GM19468 (cell line): ENCODE results near the gene CDH23.

Experiments used
- ATAC-seq: cut with Tn5 transposase; IDR thresholded peaks from one replicate; pipeline ENCODE4 v1.9.1; 2021; ENCODE audit warnings: mild to moderate bottlenecking, moderate library complexity, moderate number of reproducible peaks; ENCODE audit not compliant: unreplicated experiment; ENCODE audit errors: extremely low read depth

Gene CDH23

DNA sequence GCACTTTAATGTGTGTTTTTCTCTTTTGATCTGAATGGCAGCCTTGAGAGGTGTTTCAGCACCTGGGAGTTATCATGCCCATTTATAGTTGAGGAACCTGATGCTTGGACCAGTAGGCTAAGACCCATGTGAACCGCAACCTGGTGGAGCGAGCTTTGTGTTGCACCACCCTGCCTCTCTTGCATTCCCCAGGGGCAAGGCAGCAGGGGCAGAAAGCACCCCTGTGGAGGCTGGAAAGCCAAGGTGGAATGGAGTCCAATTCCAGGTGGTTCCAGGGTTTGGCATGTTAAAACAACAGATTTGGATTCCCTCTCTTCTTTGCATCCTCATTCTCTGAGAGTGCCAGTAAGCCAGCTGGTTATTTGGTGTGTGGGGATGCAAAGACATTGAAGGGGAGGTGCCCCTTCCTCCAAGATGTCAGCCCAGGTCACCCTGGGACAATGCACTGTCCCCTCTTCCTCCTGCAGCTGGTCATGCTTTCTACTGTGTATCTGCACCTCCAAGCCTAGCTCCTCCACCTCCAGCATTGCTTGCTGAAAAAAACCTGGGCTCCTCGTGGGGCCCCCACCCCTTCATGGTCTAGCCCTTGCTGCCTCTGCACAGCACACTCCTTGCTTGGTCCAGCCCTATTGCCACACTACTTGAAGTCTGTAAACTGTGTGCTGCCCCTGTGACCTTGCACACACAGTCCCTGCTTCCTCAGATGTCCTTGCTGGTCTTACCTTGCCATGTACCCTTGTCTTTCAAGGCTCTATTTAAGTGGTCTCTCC lies 5.6 kb upstream of the CDH23 start:
- ATAC-seq, result no peak

DNA sequence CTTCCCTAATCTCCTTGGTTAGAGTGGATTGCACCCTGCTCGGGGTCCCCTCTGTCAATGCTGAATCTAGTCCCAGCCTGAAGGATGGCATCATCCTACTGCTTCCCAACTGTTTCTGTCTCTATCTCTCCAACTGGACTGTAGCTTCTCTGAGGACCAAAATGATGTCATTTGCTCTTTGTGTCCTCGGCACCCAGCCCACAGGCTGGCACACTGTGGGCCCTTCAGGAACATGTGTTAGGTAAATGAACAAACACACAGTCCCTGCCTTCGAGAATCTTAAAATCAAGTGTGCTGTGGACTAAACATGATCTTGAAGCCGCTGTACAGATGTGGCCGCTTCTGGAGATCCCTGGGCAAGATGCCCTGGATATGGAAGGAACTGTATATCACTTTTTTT lies 5.0 kb upstream of the CDH23 start:
- no peak for ATAC-seq

DNA sequence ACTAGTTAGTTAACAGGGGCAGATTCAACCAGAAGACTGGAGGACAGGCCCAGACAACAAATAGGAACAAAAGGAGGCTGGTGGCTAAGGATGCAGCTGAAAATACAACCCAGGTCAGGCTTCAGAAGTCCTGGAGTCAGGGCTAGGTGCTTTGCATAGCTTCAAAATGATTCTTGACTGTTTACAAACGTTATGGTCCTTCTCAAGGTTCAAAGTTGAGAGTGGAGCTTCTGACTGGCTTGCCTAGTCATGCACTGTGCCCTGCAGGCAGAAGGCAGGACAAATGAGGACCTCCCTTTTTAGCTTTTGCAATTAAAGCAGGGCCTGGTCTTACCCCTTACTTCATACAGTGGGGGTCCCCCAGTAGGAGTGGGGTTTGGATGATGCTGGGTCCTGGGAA lies 4.4 kb upstream of the CDH23 start:
- ATAC-seq, result no peak

DNA sequence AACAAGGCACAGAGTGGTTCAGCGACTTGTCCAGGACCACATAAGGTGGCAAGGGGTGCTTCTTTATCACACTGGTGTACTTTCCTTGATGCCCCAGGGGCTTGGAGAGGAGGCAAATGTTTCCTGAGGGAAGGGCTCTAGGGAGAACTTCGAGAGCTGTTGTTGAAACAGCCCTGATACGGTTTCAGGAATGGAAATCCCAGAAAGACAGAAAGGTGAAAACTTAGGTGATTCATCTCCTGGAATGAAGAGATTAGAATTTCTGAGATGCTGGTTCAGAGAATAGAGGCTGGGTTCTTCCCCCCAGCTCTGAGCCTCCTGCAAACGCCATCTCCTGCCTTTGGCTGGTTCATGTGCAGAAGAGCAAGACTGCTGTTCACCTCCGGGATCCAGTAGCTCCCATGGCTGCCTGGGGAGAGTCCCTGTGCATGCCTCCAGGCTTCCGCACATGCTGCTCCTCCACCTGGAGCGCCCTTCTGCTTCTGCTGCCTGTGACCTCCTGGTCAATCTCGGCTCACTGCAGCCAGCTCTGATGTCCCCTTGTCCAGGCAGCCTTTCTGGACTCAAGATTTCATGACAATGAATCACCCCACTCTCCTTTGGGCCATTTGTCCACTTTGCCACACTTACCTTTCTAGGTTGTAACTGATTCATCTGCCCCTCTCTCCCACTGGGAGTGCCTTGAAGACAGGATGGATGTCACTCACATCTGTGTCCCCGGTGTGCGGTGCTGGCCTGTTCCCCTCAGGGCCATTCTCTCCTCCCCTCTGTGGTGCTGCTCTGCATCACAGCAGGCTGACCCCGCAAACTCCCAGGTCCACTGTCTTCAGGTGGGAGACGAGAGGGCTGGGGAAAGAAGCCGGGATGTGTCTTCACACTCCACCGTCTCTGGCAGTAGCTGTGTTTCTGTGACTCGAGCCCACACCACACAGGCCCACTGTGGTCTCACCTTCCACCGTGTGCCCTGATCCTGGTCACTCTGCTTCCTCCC lies 3.6 kb upstream of the CDH23 start:
- ATAC-seq, result no peak

DNA sequence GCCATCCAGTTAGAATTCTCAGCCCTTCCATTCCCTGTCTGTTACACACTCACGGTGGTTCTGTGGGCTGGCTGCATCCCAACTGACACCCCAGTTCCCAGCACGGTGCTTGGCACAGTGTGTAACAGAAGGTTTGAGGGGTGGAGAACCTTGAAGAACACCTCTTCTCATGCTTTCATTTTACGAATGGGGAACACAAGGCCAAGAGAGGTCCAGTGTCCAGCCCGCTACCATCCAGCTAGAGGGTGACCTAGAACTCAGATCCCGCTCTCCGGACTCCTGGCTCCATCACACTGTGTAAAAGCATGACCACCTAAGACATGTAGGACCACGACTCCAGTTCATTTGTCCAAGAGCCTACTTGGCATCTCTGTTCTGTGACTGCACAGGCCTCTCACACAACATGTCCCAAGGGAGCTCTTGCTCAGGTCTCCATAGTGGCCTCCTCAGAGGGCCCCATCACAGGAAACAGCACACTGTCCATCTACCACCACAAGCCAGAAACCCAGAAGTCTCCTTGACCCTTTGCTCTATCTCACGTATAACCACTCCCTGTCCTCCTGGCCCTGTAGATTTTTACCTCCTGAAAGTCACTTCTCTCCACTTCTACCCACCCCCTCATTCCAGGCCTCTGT lies 2.8 kb upstream of the CDH23 start:
- ATAC-seq, result no peak

DNA sequence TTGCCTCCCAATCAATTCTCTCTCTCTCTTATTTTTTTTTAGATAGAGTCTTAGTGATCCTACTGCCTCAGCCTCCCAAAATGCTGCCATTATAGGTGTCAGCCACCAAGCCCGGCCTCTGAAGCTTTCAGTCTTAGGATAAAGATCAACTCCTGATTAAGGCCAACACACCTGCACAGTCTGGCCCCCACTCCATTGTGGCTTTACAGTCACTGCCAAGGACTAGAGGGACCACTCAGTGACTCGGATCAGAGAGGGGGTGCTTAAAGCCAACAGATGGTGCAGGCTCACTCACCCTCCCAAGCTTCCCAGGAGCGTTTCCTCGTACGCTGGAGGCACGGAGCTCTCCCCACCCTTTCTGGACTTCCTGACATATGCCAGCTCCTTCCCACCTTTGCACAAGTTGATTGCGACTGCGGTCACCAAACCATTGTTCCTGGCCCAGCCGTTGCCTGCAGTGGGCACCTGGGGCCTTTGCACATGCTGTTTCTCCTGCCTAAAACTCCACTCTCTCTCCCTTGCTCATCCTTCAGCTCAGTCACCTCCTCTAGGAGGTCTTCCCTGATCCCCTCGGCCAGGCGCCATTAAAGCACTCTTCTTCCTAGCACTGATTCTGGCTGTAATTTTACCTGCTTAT lies 1.7 kb upstream of the CDH23 start:
- ATAC-seq, result no peak

DNA sequence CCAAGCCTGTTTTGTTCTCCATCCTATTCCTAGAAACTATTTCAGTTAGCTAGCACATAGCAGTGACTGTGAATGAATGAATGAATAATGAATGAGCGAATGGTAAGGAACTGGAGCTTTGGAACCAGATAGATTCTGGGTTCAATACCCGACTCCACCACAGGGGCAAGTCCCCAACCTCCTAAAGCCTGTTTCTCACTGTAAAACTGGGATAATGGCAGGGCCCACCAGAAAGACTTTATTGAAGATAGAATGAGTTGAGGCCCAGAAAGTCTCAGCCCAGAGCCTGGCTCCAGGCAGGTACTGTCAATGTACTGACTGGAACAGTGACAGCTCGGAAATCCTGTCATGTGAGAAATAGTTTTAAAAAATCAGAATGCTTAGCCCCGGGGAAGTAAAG lies 1.1 kb upstream of the CDH23 start:
- no peak for ATAC-seq

DNA sequence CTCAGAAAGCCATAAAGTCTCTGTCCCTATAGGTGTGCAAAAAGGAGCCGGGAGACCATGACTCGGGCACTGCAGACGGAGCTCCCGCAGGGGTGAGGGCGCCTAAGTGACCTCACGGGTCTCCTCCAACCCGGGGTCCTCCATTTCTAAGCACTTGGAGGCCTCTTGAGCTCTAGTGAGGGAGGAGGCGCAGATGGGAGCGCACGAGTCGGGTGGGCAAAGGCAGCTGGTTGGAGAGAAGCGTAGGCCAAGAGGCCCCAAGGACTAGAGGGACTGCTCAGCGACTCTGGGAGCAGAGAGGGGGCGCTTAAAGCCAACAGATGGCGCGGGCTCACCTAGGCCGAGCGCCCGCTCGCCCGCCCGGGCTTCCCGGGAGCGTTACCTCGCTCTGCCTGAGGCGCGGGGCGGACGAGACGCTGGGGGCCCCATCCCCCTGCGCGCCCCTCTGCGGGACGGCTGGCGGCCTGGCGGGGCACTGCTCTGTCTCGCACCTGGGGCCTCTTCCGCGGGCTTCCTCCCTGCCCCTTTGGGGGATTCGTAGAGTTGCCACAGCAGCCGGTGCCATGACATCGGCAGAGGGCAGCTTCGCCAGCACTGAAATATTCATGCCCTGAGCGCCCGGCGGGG lies 523 bp upstream of the CDH23 start:
- no peak for ATAC-seq

DNA sequence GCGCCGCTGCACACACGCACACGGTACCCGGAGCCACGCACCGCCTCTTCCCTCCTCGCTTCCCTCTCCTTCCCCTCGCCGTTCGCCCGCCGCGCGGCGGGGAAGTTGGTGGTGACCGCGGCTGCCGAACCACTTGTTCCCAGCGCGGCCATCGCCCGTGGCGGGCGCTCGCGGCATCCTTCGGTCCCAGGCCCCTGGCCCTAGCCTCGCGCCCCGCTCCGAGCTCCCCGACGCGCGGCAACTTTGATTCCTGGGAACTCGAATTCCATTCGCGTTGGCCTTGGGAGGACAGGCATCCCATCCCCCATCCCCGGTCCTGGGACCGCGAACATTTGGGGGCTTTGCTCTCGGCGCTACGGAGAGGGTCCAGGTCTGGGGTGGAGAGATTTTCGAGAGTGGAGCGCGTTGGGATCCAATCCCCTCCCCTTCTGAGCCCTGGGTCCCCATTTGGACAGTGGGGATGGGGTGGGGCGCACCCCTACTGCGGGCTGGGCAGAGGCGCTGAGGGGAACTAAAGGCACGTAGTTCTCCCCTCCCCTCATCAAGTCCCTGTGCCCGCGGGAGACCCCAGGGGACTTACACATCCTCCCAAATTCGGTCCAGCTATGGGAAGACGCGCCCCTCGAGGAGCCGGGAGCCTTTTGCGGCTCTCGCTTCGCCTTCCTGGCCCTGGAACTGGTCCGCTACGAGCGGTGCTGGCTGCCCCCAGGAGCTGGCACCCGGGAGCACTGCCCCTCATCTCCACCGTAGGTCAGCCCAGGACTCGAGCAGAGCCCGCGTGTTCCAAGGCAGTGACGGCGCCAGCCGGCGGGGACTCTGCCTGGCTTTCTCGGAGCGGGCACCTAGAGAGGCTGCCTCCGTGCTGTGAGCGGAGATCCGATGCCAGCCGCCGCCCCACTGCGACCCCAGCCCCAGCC lies 834 bp downstream of the CDH23 start:
- ATAC-seq, result no peak

DNA sequence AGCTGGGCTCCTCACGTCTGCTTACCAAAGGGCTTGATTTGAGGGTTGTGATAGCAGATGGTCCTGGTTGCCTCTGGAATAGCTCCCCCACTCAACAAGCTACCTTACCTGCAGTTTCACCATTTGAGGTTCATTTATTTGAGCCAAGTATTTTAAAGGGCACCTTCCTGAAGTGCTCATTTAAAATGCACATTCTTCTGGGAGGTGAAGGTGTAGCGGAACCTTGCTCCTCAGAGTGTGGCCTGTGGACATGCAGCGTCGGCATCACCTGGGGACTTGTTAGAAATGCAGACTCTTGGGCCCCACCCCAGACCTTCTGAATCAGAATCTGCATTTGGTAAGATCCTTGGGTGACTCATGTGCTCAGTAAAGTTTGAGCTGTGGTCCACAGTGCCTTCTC lies 2.3 kb downstream of the CDH23 start:
- ATAC-seq, result no peak

DNA sequence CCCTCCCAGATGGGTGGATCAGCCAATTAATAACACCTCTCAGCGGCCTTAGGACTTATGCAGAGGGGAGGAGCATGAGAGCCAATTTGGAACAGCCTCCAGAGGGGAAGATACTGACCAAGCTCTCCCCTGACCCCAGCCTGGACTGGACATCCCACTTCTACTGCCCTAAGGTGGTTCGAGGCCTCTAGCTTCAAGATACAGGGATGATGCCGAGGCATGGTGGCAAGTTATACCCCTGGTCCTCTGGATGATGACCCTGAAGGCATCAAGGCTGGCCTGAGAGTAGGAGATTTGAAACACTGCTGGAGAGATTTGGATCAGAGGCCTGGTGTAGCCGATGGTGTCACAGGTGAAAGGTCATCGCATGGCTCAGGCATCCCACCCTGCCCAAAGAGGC lies 3.2 kb downstream of the CDH23 start:
- ATAC-seq, result no peak

DNA sequence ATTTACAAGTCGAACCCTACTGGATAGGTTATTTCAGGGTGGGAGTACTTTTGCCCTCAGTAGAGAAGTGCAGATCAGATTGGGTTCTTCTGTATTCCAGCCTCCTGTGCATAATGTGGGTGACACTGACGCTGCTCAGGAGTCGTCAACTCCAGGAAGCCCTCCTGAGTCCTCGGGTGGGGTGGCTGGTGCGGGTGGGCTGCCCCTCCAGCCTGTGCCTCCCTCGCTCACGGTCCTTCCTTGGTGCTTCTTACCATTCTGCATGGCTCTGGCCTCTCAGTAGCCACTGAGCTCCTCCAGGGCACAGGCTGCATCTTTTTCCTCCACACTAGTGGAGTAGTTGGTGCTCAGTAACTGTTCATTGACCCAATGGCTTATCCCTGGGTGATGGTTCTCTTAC lies 4.3 kb downstream of the CDH23 start:
- no peak for ATAC-seq

DNA sequence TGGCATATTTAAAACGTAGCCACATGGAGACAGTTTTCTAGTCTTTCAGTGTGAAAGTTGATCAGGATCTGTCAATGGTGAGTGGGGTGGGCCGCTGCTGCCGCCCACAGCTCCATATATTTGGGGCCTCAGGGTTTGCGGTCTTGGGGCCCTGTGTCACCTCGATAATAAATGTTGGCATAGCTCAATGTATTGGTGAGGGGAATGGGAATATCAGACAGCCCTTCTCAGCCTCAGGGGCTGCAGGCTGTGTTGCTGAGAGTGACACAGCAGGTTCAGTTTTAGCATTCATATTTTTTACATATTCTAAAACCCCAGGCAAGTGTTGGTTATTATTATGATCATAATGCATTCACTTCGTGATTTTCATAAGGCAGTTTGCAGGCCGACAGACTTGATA lies 5.3 kb downstream of the CDH23 start:
- no peak for ATAC-seq

DNA sequence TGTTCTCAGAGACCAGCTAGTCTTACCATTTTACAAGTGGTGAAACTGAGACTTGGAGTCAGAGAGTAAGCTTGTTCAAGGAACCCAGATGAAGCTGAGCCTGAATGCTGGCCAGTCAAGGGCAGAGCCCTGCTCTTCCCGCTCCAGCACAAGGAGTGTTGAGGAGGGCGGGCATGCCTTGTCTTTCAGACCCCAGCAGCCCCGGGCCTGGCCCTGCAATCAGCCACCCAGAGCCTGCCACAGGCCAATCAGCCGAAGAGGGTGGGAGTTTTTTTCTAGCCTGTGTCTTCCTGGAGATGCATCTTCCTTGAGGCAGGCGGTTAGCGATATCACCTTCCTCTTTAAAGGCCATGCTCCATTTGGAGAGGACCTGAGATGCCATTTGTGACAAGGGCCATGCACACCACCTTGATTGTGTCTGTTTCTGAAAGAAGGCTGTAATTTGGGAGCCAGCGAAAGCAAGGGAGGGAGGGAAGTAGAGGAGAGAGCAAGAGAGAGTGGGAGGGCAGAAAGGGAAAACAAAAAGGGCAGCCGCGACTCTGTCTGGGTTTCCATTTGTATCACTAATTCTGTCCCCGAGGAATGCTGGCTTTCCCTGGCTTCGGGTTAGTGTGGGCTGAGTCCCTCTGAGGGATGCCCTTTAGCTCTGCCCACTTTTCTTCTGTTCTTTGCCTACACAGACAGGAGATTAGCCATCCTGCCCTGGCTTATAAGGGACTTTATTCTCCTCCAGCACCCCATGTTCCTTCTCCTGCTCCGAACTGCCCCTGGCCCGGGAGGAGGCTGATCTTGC lies 8.0 kb downstream of the CDH23 start:
- no peak for ATAC-seq

DNA sequence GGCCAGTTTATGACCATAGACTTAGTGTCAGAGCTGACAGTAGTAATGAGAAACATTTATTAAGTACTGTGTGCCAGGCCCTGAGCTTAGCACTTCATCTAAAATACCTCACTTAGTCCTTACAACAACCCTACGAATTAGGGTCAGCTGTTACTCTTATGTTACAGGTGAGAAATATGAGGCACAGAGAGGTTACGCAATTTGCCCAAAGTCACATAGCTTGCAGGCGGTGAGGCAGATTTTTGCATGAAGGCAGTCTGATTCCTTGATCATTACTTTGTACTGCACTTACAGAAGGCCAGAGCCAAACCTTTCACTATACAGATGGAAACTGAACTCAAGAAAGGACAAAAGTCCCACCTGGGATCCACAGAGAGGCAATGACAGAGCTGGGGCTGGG lies 10.2 kb downstream of the CDH23 start:
- no peak for ATAC-seq

DNA sequence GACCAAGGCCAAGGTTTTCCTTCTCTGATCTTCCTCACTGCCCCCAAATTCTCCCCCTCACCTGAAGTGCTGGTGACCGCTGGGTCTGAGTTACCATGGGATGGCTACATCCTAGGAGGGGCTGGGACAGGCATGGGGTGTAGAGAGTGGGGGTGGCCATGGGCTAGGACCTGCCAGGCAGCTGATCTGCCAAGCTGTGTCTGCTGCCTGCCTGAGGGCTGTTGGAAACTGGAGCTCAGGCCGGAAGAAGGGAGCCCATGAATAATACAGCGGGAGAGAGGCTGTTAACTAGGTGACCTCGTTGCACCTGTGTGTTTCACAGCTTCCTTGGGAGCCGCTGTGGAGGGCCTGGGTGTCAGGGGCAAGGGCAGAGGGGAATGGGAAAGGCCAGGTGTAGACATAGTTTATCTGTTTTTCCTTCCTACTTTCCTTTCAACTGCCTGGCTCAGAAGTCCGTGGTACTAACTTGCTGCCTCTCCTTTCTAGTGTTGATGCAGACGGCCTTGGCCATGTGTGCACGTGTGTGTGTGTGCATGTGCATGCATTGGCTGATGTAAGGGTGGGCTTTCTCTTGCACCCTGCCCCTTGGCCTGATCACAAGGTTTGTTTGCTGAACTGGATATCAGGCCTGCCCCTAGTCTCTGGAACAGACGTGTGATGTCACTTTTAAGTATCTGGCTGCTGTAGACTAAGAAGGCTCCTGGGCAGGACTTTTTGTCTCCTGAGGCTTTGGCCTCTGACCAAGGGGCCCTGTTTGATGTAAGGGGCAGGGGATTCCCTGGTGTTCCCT lies 11.9 kb downstream of the CDH23 start:
- no peak for ATAC-seq

DNA sequence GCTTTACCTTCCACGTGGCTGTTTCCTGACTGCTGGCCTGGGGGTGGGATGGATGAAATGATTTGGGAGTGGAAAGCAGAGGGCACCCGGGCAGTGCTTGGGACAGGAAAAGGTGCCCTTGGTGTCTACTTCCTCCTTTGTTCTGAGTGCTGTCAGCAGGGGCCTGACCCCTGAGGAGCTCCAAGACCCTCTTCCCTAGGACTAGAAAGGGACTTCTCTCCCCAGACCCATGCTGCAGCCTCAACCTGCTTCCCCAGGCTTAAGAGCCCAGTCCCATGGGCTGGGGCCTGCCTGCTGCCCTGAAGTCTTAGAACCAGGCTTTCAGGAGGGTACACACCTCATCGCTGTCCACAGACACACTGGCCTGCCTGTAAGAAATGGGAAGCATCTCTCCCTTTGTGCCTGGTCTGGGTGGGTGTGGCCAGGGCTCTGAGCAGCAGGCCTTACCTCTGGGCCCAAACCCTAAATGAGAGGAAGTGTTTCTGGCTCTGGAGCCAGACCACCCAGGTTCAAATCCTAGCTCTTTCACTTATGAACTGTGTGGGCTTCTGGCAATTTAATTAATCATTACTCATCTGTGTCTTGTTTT lies 12.9 kb downstream of the CDH23 start:
- ATAC-seq, result no peak
